ENCODE measurements around the gene SYT17. TPM values are rescaled to one million over a fixed set of nuclear protein-coding genes. Genes with fewer than 3 reads are reported as not detected.
A peak's percentile ranks its signal among the peaks of the same experiment; 100 is the strongest.

Gene SYT17
- polyA plus RNA-seq, 1 donor: 12.2 TPM

DNA sequence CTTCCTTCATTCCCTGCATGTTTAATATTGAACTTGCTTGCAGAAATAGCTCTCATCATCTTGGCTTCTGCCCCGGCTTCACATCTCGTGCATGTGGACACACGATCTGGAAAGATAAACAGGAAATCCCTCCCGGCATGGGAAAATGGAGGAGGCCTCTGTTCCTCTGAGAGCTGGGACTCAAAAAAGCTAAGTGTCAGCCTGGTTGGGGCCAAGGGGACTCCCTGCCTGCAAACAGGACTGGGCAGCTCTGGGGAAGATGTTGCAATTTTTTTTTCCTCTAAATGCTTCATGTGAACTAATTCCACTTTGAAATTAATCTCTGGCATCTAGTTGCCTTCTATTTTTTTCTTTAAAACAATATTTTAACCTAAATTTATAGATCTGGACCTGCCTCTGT lies 29.4 kb upstream of the SYT17 start:
- no peak for DNase-seq

DNA sequence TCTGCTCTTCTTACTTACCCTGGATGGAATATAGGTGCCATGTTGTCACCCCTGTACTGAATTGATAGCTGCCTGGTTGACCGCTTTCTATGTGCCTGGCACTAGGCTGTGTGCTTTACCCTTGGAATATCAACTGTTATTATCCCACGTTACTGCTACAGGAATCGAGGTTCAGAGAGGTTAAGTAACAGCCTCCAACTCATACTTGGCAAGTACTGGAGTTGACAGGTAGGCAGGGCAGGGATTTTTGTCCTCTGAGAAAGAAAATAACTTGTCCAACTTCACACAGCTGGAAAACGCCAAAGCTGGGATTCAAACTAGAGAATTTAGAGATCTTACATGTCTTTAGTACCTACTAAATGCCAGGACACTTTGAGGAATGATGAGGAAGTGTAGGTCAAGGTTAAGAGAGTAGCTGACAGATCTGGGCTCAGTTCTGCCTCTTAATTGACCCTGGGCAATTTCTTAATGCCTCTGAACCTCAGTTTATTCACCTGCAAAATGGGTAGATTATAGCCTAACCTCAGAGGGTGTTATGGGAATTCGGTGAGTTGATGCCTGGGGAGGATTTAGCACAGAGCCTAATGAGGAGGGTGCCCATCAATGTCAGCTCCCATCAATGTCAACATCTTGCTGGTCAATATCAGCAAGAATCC lies 28.5 kb upstream of the SYT17 start:
- DNase-seq: no peak

DNA sequence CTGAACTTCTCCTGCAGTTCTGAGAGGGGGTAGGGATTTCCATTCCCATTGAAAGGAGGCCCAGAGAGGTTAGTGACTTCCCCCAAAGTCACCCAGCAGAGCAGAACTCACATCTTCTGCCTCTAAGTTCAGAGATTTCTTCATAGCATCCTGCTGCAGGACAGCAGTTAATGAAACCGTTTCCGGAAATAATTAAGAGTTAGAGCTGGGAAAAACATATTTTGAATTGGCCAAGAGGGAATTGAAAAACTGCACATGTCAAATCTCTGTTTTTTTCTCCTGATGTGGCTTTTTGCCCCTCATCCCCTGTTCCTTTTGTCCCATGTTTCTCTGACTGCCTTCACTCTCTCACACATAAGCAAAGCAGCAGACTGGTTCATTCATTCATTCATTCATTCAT lies 27.6 kb upstream of the SYT17 start:
- DNase-seq: no peak

DNA sequence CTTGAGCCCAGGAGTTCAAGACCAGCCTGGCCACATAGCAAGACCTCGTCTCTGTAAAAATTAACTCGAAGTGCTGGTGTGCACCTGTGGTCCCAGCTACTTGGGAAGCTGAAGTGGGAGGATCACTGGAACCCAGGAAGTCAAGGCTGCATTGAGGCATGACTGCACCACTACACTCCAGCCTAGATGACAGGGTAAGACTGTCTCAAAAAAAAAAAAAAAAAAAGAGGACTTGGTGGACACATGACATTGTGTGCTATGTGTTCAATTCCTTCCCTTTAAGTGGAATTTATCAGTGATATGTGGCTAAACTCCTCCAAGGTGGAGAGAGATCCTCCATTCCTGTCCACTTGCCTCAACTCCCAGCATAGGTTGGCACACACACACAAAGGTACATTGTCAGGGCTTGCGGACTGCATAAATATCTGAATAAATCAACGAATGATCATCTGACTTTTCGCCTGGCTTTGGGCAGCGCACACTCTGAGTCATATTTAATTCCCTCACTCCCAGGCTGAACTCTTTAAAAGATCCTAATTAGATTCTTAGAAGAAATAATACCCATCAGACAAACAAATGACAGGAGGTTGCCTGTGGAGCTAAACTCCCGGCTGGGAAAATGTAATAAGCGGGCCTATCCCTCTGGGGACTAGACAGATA lies 25.0 kb upstream of the SYT17 start:
- no peak for DNase-seq

DNA sequence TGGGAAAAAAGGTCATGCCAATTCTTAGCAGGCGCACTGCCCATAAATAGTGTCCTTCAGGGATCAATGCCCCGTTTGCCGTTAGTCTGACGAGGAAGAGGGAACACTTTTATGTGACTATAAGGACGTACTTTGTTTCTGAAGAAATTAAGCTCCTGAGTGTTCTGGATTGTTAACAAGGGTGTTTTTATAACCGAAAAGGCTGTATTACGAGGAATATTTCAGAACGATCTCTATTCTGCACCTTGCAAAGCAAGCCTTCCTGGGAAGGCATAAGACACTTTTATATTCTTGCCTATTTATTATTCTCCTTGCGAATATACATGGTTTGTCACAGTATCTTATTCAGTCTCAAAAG lies 24.5 kb upstream of the SYT17 start:
- no peak for DNase-seq

DNA sequence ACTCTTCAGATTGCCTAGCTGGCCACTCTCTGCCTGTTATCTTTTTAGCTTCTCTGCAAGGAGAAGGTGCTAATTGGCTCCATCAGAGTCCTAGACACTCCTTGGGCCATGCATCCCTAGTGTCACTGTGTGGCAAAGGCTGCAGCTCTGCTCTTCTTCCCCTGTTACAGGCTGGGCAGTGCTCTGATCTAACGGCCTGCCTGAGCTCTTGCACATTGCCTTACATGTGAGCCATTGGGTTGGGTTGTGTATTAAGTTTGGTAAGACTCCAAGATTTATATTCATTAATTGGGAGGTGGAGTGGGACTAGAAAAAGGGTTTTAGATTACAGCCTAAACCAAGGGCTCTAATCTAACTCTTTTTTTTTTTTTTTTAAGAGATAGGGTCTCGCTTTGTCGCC lies 23.0 kb upstream of the SYT17 start:
- DNase-seq: no peak

DNA sequence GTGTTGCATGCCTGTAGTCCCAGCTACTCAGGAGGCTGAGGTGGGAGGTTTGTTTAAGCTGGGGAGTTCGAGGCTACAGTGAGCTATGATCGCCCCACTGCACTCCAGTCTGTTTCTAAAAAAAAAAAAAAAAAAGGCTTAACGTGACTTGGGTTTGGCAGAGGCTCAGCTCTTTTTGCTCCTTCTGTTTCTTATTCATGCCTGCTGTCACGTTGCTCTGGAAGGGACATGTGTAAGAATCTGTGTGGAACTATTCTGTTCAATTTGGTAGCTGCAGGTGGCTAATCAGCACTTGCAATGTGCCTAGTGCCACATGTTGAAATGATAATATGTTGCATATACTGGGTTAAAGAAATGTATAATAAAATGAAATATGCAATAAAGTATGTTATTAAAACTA lies 20.9 kb upstream of the SYT17 start:
- no peak for DNase-seq

DNA sequence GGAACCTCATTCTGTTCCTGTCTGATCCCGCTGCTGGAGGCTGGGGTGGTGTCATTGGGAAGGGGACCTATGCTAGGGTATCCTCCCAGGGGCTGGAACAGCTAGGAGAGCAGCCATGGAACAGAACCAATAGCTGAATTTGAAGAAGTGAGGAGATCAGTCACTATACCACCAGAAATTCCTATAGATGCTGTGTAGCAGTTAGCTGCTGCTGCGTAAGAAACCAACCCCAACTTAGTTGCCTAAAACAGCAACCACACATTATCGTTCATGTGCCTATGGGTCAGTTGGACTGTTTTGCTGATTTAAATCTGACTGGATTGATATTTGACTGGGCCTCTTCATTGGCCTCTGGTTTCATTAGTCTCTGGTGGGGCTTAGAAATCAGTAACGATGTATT lies 20.4 kb upstream of the SYT17 start:
- no peak for DNase-seq

DNA sequence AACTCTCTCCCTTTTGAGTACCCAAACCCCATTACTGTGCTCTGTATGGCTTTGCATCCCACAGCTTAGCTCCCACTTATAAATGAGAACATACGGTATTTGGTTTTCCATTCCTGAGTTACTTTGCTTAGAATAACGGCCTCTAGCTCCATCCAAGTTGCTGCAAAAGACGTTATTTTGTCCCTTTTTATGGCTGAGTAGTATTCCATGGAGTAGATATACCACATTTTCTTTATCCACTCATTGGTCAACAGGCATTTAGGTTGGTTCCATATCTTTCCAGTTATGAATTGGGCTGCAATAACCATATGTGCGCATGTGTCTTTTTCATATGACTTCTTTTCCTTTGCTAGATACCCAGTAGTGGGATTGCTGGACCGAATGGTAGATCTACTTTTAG lies 19.9 kb upstream of the SYT17 start:
- DNase-seq: no peak

DNA sequence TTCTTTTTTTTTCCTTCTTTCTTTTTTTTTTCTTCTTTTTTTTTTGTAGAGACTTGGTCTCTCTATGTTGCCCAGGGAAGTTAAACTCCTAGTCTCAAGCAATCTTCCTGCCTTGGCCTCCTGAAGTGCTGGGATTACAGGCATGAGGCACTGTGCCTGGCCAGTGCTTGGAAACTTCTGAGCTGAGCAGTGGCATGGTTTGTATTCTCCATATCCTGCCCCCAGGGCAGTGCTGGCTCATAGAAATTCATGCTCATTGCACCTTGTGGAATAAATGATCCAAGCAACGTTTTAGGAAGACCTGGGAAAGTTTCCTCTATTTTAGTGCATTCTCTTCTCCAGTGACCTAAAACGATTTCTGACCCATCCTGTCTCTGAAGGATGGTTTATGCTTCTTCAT lies 16.7 kb upstream of the SYT17 start:
- no peak for DNase-seq

DNA sequence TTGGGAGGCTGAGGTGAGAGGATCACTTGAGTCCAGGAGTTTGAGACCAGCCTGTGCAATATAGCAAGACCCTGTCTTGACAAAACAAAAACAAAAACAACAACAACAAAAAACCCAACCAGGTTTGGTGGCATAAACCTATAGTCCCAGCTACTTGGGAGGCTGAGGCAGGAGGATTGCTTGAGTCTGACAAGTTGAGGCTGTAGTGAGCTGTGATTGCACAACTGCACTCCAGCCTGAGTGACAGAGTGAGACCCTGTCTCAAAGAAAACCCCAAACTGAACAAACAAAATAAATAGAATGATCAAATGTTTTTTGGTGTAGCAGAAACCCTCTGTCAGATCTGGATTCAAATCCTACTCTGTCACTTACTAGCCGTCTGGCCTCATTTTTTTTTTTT lies 16.0 kb upstream of the SYT17 start:
- DNase-seq: no peak

DNA sequence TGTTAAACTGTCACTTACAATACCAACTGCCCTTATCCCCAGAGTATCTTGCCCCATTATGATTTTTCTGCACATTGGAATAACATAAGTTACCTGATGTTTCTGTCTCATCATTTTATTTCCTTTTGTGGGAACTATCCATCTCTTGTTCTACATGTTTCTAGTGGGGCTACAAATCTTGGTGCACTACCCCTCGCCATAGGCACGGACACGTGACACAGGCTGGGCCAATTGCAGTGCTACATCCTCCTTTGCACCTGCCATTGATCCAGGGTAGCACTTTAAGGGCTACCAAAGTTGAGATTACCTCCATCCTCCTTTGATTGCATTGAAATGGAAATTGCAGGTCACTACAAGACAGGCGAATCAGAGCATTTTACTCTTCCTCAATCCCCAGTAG lies 14.2 kb upstream of the SYT17 start:
- no peak for DNase-seq

DNA sequence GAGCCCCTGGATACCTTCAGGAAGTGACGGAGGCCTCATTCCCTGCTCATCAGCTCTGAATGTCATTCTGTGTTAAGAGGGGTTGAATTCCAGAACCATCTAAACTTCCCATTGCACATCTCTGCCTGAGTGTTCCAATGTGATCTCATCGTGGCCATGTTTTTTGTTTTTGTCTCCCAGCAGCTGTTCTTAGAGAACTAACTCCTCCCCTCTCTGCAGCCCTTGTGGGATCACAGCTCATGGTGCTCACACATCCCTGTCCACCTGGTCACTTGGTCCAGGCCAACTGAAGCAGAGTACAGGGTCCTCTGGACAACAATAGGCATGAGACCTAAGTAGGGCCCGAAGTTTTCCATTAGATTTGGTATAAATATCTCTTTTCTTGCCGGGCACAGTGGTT lies 6.0 kb upstream of the SYT17 start:
- no peak for DNase-seq

DNA sequence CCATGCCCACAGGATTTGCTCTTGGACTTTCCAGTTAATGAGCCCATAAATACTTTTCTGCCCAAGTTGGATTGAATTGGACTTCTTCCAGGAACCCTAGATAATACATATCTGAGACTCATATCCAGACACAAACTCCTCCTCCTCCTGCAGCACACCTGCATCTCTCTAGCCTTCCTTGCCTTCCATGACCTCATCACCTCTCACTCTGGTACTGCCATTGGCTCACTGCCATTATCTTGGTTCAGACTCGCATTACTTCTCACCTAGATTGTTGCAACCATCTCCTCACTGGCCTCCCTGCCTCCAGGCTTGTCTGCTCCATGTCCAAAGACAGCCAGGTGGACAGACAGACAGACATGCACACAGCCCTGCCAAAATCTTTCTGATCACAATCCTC lies 4.8 kb upstream of the SYT17 start:
- no peak for DNase-seq

DNA sequence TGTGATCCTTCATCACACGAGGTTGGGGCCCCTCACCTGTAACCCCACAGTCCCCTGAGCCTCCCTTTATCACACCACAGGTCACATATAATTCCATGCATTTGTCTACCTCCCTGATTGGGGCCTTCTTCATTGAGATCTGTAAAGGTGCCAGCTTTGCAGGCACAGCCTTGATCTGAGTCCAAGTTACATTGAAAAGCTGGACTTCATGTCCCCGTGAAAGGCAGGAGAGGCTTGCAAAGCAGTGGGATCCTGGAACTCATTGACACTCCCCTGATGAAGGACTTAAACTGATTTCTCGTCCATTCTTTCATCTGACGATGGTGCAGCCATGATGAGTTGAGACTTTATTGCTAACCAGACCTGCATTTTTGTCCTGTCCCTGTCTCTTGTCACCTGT lies 3.8 kb upstream of the SYT17 start:
- no peak for DNase-seq

DNA sequence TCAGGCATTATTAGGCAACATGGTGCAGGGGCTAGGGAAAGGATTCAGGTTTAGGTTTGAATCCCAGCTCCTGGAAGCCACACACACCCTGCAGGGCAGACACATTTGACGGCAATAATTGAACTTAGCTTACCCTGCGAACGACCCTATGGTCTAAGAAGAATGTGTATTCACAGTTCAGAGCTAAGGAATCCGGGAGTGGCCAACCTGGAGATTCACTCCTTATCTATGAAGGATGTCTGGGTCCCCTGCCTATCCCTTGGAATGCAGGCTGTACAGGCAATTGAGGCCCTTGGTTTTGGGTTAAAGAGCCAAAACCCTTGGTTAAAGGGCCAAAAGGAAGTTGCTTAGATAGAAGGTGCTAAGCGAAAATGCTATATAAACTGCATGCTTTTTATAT lies 2.9 kb upstream of the SYT17 start:
- no peak for DNase-seq

DNA sequence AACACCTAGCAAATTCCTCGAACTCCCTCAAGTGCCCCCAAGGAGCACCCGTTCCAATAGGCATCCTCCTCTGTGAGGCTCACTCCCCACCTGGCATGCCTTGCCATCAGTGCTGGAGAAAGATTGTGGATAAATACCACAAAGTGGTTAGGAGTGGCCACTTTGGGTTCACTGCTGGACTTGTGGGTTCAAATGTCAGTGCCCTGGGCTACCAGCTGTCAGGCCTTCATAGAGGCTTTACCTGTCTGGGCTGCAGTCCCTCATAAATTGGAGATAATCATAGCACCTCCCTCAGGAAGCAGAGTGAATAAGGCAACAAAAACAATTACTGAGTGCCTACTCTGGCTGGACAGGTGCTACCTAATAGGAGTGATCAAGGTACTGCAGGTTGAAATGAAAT lies 1.5 kb upstream of the SYT17 start:
- no peak for DNase-seq

DNA sequence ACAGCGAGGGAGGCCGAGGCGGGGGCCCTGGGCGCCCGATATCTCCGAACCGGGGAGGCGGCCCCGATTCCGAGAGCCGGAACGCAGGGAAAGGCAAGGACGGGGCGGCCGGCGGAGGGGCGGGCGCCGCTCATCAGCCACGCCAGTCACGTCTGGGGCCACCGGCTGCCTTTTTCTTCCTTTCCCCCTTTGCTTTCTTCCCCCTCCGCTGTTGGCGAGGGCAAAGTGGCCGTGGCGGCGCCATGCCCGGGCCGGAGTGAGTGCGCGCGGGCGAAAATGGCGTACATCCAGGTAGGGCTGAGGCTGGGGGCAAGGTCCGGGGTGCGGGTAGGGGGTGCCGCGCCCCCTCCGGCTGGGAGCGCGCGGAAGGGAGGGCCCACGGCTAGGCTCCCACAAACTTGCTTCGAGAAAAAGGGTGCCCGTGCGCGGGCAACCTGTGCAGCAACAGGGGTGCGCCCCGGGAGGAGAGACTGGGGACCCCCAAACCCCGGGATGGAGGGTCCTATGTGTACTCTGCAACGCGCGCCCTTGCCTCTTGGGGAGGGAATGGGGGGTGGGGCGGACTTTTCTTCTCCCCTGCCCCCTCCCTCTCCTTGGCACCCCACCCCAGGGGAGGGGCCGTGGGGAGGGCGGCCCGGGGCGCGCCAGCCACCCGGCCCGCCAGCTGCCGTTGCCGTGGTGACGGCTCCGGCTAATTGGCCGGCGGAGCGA lies 486 bp downstream of the SYT17 start:
- peak; percentile 41 for DNase-seq

DNA sequence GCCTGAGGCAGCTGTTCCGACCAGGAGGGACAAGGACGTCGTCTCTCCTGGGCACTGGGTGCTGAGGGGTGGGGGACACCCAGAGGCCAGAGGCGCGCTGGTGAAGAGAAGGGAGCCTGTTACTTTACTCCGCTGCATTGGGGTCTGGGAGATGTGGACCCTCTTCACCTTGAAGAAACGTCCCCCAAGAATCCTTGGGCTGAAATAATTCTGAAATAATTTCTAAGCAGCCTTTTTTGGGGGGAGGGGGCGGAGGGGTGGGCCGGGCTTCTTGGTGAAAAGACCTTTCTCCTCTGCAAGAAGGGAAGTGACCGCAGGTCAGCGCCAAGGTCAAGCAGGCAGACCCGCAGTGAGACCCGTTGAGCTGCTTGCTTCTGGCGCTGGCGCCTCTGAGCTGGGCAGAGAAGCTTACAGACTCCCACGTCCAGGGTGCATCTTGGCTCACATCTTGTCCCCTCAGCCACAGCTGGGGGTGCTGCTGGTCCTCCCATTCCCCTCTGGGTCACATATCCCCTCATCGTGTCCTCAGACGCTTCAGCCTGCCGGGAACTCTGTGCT lies 1.1 kb downstream of the SYT17 start:
- DNase-seq: no peak

DNA sequence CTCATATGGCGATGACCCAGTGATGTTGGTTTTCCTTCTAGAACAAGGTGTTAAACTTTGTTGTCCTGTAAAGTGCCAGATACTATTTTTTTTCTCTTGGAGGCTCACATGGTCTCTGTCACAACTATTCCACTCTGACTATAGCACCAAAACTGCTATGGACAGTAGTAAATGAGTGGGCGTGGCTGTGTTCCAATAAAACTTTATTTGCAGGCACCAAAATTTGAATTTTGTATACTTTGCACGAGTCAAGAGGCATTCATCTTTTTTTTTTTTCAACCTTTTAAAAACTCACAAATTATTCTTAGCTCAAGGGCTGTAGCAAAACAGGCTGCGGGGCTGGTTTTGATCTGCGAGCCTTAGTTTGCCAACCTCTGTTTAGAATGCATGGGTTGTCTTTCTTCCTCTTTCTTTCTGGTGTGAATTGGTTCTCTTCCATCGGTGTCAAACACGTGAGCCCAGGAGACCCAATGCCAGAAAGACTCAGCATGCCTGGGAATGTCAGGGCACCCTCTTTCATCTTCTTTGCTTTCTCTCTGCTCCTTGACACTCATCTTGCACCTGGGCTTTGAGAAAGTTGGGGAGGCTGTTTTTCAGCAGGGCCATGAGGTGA lies 2.1 kb downstream of the SYT17 start:
- DNase-seq: no peak

DNA sequence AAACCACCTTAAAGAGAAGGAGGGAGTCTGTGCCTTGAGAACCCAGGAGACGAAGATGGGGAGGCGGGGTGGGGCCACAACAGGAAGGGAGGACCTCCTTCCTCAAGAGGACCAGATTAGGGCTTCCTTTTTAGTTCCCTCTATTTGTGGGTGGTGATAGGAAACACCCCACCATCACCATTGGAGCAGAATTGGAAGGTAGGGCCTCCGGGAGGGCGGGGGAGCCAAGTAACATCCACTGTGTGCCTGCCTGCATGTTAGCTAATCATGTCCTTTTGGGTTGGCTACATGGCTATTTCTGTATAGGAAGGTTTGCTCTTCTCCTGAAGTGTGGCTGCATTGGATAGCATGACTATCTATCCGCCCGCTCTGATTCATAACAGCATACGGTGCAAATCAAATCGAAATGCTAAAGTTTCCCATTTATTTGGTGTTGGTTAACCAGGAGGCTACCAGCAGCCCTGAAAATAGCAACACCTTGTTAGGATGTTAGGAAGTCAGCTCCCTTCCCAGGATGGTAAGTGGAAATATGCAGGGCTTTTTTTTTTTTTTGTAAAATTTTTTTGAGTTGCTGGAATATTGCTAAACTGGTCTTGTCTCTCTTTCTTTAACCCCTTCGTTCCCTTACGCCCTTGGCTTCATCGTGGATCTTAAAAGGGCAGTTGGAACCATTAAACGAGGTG lies 4.2 kb downstream of the SYT17 start:
- DNase-seq: no peak

DNA sequence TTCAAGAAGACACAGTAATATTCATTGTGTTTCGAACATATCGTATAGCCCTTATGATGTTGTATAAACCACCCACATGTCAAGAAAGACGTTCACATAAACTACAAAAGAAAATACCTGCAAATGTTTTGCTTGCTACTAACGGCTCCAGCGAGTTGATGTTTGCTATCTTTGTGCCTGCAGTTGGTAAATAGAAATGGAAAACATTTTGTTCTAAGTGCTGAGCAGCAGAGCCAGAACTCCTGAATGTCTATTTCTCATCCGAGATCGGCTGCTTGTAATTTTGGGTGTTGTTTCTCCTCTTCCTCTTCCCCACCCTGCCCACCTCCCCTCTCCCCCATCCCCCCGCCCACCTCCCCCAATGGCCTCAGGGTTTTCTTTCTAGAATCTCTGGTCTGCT lies 5.0 kb downstream of the SYT17 start:
- DNase-seq: no peak
